ENCODE results near the gene SP3.

GRCh38 chr2:173953047-173953424, 12.1 kb downstream of the SP3 start:
- TF ChIP-seq CTCF (IDR thresholded peaks at IDR 0.05; ENCODE audit: borderline replicate concordance, extremely low read depth, low read length, poor library complexity, severe bottlenecking) (no peak), EZH2 (IDR thresholded peaks at IDR 0.05; ENCODE audit: borderline replicate concordance, low read depth, low read length, severe bottlenecking) (no peak)

All from DND-41 (cell line).